Hepatocyte (in vitro differentiated cells): ENCODE data around the gene APOBEC3F.

Experiments
- CTCF ChIP-seq: fragments of 200-600 bp; sonication (generic); IDR thresholded peaks from 2 replicates; pipeline ENCODE4 v1.5.1; 2016; ENCODE audit warnings: antibody characterized with exemption, mild to moderate bottlenecking; ENCODE audit not compliant: poor library complexity
- EZH2 ChIP-seq: fragments of 200-600 bp; sonication (generic); IDR thresholded peaks from 2 replicates; pipeline ENCODE4 v1.6.1; 2016; ENCODE audit warnings: antibody characterized with exemption, mild to moderate bottlenecking, borderline replicate concordance

- TF ChIP-seq CTCF (no peak), EZH2 (no peak)
Measured at GRCh38 chr22:39013942-39014722, 26.5 kb upstream of the APOBEC3F start, which contains the start of gene APOBEC3C.
